KOPT-K1 (cell line): Measurements from ENCODE around the gene SACM1L.
"Not testable (repeated sequence)": the region's sequence is repeated elsewhere in the genome, so short reads cannot be mapped to it uniquely, and the experiment has no call there.

Experiments used
- H3K27ac ChIP-seq: fragments of 200-600 bp; sonication (generic); 2 replicates; pipeline ENCODE4 v1.5.1; 2016; ENCODE audit warnings: antibody characterized with exemption, mild to moderate bottlenecking, low read depth, low read length; ENCODE audit not compliant: poor library complexity, severe bottlenecking
- H3K36me3 ChIP-seq: fragments of 200-600 bp; sonication (generic); 2 replicates; pipeline ENCODE4 v1.5.1; 2017; ENCODE audit warnings: antibody characterized with exemption, mild to moderate bottlenecking, low read length, moderate library complexity; ENCODE audit not compliant: insufficient read depth
- H3K9me3 ChIP-seq: fragments of 200-600 bp; sonication (generic); 2 replicates; pipeline ENCODE4 v1.5.1; 2017; ENCODE audit warnings: antibody characterized with exemption, low read length, mild to moderate bottlenecking; ENCODE audit not compliant: insufficient read depth, poor library complexity, severe bottlenecking

The SACM1L gene

GRCh38 chr3:45757141-45757540 lies 67.9 kb downstream of the SACM1L start:
- not testable (repeated sequence) for H3K9me3 ChIP-seq, H3K27ac ChIP-seq, H3K36me3 ChIP-seq

GRCh38 chr3:45758871-45759270 lies 69.7 kb downstream of the SACM1L start:
- Histone ChIP-seq H3K27ac (no peak overlapping the region), H3K36me3 (no peaks in the 10 kb centered on the region), H3K9me3 (no peaks in the 10 kb centered on the region)

- Histone ChIP-seq H3K9me3 (no peaks in the 10 kb centered on the region), H3K27ac (no peak overlapping the region), H3K36me3 (no peaks in the 10 kb centered on the region)
These were observed 70.7 kb downstream of the SACM1L start for GRCh38 chr3:45759851-45760250.

- Histone ChIP-seq H3K36me3 (no peaks in the 10 kb centered on the region), H3K27ac (no peak overlapping the region), H3K9me3 (peaks cover 2% of the 10 kb centered on the region)
These were observed 71.9 kb downstream of the SACM1L start for GRCh38 chr3:45760878-45761711.

- H3K36me3 ChIP-seq: no peaks in the 10 kb centered on the region
- no peak overlapping the region for H3K27ac ChIP-seq
- H3K9me3 ChIP-seq: peaks cover 9% of the 10 kb centered on the region
These were observed 72.6 kb downstream of the SACM1L start for GRCh38 chr3:45761831-45762230.

- Histone ChIP-seq H3K27ac (no peak overlapping the region), H3K9me3 (peaks cover 19% of the 10 kb centered on the region), H3K36me3 (no peaks in the 10 kb centered on the region)
These were observed 73.6 kb downstream of the SACM1L start for GRCh38 chr3:45762647-45763302.

GRCh38 chr3:45763303-45763675 lies 74.1 kb downstream of the SACM1L start:
- H3K9me3 ChIP-seq: peaks cover 19% of the 10 kb centered on the region
- H3K36me3 ChIP-seq: no peaks in the 10 kb centered on the region
- no peak overlapping the region for H3K27ac ChIP-seq

- H3K36me3 ChIP-seq: no peaks in the 10 kb centered on the region
- H3K27ac ChIP-seq: no peak overlapping the region
- H3K9me3 ChIP-seq: peaks cover 19% of the 10 kb centered on the region
These were observed 76.2 kb downstream of the SACM1L start for GRCh38 chr3:45765266-45765851.

GRCh38 chr3:45765958-45766357 lies 76.8 kb downstream of the SACM1L start:
- Histone ChIP-seq H3K27ac (no peak overlapping the region), H3K36me3 (no peaks in the 10 kb centered on the region), H3K9me3 (peaks cover 19% of the 10 kb centered on the region)

GRCh38 chr3:45771166-45771775 lies 82.1 kb downstream of the SACM1L start:
- no peak overlapping the region for H3K27ac ChIP-seq
- no peaks in the 10 kb centered on the region for H3K36me3 ChIP-seq
- H3K9me3 ChIP-seq: peaks cover 16% of the 10 kb centered on the region

- Histone ChIP-seq H3K36me3 (no peaks in the 10 kb centered on the region), H3K27ac (no peak overlapping the region), H3K9me3 (peaks cover 10% of the 10 kb centered on the region)
These were observed 82.6 kb downstream of the SACM1L start for GRCh38 chr3:45771831-45772230.

GRCh38 chr3:45772341-45773035 lies 83.3 kb downstream of the SACM1L start:
- Histone ChIP-seq H3K27ac (no peak overlapping the region), H3K9me3 (peaks cover 3% of the 10 kb centered on the region), H3K36me3 (no peaks in the 10 kb centered on the region)

- Histone ChIP-seq H3K27ac (no peak overlapping the region), H3K36me3 (no peaks in the 10 kb centered on the region), H3K9me3 (no peaks in the 10 kb centered on the region)
These were observed 83.9 kb downstream of the SACM1L start for GRCh38 chr3:45773072-45773471.

- Histone ChIP-seq H3K36me3 (no peaks in the 10 kb centered on the region), H3K27ac (no peak overlapping the region), H3K9me3 (no peaks in the 10 kb centered on the region)
These were observed 84.7 kb downstream of the SACM1L start for GRCh38 chr3:45773714-45774449.
